ENCODE data around the gene TEX51. TPM values are rescaled to one million over a fixed set of nuclear protein-coding genes. Genes with fewer than 3 reads are reported as not detected.

TEX51 gene
- total and polyA plus RNA-seq, 2 donors (not counting 3 experiments of a cell fraction or from before 2014, with no cell fraction given), result not detected

DNA sequence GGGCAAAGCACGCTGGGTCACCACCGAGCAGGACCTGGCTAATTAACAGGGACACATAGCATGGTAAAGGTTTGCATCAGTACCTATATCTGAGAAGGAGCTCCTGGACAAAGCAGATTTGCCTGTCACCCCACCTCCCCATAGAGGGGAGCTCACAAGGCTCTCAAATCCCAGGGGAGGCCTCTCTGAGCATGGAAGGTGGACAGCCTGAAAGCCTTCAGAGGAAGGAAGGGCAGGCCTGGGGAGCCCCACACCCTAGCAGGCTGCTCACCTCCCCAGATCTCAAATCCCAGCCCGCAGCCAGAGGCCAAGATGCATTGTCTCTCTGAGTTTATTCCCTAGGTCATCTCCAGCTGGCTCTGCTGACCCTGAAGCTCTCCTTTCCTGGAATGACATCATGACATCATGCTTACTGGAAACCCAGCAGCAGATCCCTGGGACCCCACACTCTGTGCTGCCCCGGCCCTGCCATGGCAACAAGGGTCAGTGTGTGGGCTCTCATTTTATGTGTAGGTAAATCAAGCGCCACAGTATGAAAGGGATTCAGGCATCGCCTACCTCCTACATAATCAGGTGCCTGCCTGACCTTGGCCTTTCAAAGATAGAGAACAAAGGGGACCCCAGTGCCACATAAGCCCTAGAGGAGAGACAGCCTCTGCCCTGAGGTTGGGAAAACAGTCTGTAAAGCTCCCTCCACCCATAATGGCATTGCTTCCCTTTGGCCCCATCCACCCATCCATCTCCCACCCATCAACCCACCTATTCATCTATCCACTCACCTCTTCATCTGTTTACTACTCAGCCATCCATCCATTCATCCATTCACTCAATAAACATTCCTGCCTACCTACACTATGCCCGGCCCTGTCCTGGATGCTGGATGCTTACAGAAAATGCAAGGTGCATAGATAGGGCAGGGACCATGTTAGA lies 15.7 kb upstream of the TEX51 start:
- Histone ChIP-seq H4K20me1 (replicated peaks; ENCODE audit: control insufficient read depth, extremely low read depth, insufficient read depth, low read length) (no peaks in the 10 kb centered on the region), H3K9me1 (replicated peaks; ENCODE audit: control insufficient read depth, extremely low read depth, insufficient read depth, low read length) (no peaks in the 10 kb centered on the region), H2AFZ (ENCODE audit: low read depth, low read length) (no peak overlapping the region), H3K9me3 (replicated peaks; ENCODE audit: control insufficient read depth, insufficient read depth, low read length) (no peaks in the 10 kb centered on the region), H3K79me2 (ENCODE audit: control insufficient read depth, insufficient read depth, low read length) (no peaks in the 10 kb centered on the region), H3K4me1 (ENCODE audit: control insufficient read depth, extremely low read depth, insufficient read depth, low read length) (no peaks in the 10 kb centered on the region), H3K36me3 (ENCODE audit: control insufficient read depth in 2 of 2, extremely low read depth in 1 of 2, insufficient read depth in 2 of 2, low read length in 2 of 2) (no peaks in the 10 kb centered on the region), H3K27me3 (ENCODE audit: control insufficient read depth in 2 of 2, insufficient read depth in 2 of 2, low read length in 2 of 2) (no peaks in the 10 kb centered on the region), H3K27ac (ENCODE audit: insufficient read depth, low read depth, low read length) (no peak overlapping the region), H3K4me2 (ENCODE audit: insufficient read depth, low read length) (no peak overlapping the region), H3K4me3 (replicated peaks in 1 of 3; ENCODE audit: insufficient read depth in 1 of 3, low read depth in 1 of 3, low read length in 3 of 3) (no peak overlapping the region), H3K9ac (replicated peaks; ENCODE audit: extremely low read depth, insufficient read depth, low read length) (no peak overlapping the region)
- dilution Hi-C loops (cut with MboI; ENCODE audit: extremely low pct_ligation_motif_present, low sequenced_read_pairs), result no loop called here
- no peak for TF ChIP-seq POLR2A (IDR thresholded peaks at IDR 0.05; ENCODE audit: low read depth, low read length)
- no peak for TF ChIP-seq GATA2 (IDR thresholded peaks at IDR 0.05; ENCODE audit: insufficient read depth, insufficient read length, low read depth, low read length)
- no peak for TF ChIP-seq EZH2 (IDR thresholded peaks at IDR 0.05; ENCODE audit: borderline replicate concordance, low read depth, low read length, severe bottlenecking)
- TF ChIP-seq FOS (IDR thresholded peaks at IDR 0.05; ENCODE audit: borderline replicate concordance, insufficient read depth, low read length), result no peak
- TF ChIP-seq JUN (IDR thresholded peaks at IDR 0.05; ENCODE audit: borderline replicate concordance, insufficient read depth, insufficient read length, low read depth), result no peak
- no peak for TF ChIP-seq POLR2AphosphoS5 (IDR thresholded peaks at IDR 0.05; ENCODE audit: insufficient read depth, low read depth, low read length)
- TF ChIP-seq MYC (IDR thresholded peaks at IDR 0.05; ENCODE audit: low read depth, low read length), result no peak
- TF ChIP-seq, protein P1, sequence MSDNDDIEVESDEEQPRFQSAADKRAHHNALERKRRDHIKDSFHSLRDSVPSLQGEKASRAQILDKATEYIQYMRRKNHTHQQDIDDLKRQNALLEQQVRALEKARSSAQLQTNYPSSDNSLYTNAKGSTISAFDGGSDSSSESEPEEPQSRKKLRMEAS (IDR thresholded peaks at IDR 0.05; ENCODE audit: insufficient read depth, insufficient read length), result no peak
- TF ChIP-seq, protein P2, sequence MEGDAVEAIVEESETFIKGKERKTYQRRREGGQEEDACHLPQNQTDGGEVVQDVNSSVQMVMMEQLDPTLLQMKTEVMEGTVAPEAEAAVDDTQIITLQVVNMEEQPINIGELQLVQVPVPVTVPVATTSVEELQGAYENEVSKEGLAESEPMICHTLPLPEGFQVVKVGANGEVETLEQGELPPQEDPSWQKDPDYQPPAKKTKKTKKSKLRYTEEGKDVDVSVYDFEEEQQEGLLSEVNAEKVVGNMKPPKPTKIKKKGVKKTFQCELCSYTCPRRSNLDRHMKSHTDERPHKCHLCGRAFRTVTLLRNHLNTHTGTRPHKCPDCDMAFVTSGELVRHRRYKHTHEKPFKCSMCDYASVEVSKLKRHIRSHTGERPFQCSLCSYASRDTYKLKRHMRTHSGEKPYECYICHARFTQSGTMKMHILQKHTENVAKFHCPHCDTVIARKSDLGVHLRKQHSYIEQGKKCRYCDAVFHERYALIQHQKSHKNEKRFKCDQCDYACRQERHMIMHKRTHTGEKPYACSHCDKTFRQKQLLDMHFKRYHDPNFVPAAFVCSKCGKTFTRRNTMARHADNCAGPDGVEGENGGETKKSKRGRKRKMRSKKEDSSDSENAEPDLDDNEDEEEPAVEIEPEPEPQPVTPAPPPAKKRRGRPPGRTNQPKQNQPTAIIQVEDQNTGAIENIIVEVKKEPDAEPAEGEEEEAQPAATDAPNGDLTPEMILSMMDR (IDR thresholded peaks at IDR 0.05; ENCODE audit: extremely low read depth in 1 of 2, insufficient read depth in 1 of 2, low read depth in 1 of 2, low read length in 2 of 2), result no peak
- no TSS peak for BruUV-seq (replicated peaks)
- ChIA-PET POLR2A (no interaction called here), CTCF (no interaction called here)
- intact Hi-C loops (cut with micrococcal nuclease), result no loop called here
- FAIRE-seq (no peak), DNase-seq (ENCODE audit: low read depth, low spot score) (no peak)

All from endothelial cell of umbilical vein (primary cell).